Stimulated activated CD4-positive, alpha-beta T cell treated with anti-CD3 and anti-CD28 coated beads, Interleukin-12 subunit alpha, Interleukin-12 subunit beta, amount 100 ng/mL, for 4 hours (primary cell): ENCODE results near the gene HSD17B11.
"Not testable (repeated sequence)": the region's sequence is repeated elsewhere in the genome, so short reads cannot be mapped to it uniquely, and the experiment has no call there.

ENCODE experiments used
- DNase-seq: peaks from one replicate; pipeline ENCODE4 v3.0.0-alpha.2; 2020

HSD17B11 gene

DNA sequence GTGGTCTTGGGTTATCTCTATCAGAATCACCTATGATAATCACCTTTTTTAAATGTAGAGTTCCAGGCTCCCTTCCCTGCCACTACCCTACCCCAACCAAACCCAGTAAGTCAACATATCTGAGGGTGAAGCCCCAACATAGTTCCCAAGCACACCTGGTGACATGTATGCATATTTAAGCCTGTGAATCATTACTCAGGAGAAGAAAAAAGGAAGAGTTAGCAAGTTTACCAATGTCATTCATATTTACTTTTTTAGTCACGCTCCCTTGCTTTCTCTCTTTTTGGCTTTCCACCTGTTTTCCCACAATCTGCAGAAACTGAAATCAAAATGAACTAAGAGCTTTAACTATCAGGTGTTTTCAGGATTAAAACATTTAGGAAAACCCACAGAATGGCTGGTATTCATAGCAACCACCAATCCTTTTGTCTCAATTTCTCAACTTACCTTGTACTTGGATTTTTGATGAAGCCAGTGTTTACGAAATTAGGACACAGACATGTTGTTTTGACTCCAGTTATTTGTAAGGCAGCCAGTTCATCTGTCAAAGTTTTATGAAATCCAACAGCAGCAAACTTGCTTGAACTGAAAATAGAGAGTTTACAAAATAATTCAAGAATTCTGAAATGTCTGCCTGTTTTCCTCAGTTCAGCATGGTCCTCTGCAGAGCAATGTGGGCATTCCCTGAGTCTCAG is 34.0 kb downstream of the HSD17B11 start:
- DNase-seq = no peak

DNA sequence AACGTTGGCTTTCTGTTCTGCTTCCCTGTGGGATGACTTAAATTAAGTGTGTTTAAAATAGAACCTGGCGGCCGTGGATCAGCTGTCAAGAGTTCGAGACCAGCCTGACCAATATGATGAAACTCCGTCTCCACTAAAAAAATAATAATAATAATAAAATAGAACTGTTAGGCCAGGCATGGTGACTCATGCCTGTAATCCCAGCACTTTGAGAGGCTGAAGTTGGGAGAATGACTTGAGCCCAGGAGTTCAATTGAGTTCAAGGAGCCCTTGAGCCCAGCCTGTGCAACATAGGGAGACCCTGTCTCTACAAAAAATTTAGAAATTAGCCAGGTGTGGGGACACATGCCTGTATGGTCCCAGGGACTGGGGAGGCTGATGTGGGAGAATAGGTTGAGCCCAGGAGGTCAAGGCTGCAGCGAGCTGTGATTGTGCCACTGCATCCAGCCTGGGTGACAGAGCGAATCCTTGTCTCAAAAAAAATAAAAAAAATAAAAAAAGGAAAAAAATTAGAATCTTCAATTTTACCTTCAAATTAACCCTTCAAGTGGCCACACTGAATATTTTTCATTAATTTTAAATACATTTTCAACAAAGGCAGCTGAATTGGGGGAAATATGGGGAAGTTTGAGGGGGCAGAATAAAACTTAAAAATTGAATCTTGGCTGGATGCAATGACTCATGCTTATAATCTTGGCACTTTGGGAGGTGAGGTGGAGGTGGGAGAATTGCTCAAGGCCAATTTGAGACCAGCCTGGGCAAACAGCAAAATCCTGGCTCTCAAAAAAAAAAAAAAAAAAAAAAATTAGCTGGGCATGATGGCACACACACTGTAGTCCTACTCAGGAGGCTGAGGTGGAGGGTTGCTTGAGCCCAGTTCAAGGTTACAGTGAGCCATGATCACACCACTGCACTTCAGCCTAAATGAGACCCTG is 36.6 kb downstream of the HSD17B11 start:
- DNase-seq = no peak

DNA sequence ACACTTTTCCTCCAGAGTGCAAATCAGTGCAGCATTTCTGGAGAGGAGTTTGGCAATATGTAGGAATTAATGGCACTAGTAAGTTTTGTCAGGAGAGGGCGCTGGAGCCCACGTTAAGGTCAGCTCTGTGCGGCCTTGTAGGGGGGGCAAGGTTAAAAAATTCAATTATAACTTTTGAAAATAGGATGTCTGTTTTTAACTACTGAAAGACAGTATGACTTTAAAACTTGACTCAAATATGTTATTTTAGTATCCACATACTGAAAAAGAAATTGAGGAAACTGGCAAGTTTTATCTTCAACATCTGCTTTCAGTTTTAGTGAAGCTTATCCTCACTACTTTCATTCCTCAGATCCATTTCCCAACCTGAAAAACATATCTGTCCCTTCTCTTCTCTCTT is 37.4 kb downstream of the HSD17B11 start:
- peak; percentile 3 for DNase-seq

DNA sequence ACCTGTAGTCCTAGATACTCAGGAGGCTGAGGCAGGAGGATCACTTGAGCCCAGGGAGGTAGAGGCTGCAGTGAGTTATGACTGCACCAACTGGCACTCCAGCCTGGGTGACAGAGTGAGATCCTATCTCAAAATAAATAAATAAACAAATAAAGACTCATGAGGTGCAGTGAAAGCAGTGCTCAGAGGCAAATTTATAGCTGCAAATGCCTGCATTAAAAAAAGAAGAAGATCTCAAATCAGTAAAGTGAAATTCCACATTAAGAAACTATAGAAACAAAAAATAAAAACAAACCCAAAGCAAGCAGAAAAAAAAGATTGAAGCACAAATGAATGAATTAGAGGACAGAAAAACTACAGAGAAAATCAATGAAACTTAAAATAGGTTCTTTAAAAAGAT is 45.8 kb downstream of the HSD17B11 start:
- no peak for DNase-seq

DNA sequence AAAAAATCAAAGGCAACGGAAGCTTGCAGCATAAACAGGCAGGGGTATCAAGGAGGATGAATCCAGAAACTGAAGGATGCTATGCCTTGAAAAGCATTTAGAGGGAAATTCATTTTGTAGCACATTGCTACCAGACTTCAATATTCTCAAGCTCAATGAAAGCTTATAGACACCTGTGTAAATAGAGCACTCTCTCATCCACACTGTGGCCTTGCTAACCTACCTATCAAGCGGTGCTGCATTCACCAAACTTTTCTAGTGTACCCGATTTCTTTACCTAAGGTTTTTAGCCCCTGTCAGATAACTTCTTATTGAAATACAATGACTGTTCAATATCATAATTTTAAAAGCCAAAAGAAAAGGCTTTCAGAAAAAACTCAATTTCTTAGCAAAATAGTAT is 48.1 kb downstream of the HSD17B11 start:
- DNase-seq = no peak

DNA sequence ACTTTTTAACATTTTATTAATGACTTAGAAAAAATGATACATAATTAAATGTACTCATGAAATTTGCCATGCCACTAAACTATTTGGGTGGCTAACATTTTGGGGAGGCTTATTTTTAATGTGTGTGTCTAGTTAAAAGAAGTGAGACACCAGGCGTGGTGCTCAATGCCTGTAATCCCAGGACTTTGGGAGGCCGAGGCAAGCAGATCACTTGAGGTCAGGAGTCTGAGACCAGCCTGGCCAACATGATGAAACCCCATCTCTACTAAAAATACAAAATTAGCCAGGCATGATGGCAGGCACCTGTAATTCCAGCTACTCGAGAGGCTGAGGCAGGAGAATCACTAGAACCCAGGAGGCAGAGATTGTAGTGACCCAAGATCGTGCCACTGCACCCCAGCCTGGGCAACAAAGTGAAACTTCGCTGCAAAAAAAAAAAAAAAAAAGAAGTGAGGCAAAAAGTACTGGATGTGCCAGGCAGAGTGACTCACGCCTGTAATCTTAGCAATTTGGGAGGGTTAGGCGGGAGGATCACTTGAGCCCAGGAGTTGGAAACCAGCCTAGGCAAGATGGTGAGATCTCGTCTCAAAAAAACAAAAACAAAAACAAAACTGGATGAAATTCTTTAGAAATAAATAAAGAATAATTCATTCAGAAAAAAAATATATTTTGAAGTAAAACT is 48.9 kb downstream of the HSD17B11 start:
- not testable (repeated sequence) for DNase-seq

DNA sequence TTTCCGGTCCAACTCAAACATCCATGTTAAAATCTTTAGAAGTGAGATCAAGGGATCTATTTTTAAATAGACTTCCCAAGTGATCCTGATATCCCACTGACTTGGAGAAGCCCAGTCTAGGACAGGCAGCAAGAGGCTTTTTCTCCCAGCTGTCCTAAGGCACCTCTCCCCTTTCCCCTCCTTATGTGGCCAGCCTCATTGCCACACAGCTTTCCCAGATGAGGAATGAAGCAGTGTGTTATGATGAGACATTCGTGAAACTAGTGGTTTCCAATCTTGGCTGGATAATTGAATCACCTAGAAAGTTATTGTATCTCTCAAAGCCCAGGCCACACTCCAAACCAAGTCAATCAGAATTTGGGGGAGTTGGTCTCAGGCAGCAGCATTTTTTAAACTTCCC is 51.5 kb downstream of the HSD17B11 start:
- no peak for DNase-seq

DNA sequence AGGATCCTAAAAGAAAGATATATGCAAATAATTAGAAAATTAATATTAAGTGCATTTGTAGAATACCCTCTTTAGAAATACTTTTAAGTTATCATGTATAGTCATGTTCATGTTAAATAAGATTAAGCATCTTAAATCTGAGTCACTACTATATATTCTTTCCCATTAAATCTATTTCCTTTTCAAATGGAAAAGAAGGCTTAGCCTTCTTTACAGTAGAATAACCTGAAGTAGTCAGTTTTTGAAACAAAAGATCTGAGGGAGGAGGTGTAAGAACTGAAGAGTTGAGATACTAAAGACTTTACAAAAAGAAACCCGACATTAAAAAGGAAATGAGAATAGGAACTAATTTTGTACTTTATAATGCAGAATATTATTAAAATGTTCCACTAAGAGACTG is 53.6 kb downstream of the HSD17B11 start:
- DNase-seq = no peak

DNA sequence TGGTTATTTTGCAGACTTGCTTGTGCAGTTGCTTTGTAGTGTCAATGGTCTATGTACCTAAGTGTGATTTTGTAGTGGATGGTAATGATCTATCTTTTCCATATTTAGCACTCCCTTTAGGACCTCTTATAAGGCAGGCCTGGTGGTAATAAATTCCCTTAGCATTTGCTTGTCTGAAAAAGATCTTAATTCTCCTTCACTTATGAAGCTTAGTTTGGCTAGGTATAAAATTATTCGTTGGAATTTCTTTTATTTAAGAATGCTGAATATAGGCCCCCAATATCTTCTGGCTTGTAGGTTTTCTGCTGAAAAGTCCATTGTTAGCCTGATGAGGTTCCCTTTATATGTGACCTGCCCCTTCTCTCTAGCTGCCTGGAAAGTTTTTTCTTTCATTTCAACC is 57.7 kb downstream of the HSD17B11 start:
- DNase-seq = no peak

DNA sequence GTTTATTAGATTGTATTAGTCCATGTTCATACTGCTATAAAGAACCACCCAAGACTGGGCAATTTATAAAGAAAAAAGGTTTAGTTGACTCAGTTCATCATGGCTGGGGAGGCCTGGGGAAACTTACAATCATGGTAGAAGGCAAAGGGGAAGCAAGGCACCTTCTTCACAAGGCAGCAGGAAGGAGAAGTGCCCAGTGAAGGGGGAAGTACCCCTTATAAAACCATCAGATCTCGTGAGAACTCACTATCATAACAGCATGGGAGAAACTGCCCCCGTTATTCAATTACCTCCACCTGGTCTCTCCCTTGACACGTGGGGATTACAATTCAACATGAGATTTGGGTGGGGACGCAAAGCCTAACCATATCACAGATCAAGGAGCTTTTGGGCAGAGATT is 60.2 kb downstream of the HSD17B11 start:
- DNase-seq = no peak

DNA sequence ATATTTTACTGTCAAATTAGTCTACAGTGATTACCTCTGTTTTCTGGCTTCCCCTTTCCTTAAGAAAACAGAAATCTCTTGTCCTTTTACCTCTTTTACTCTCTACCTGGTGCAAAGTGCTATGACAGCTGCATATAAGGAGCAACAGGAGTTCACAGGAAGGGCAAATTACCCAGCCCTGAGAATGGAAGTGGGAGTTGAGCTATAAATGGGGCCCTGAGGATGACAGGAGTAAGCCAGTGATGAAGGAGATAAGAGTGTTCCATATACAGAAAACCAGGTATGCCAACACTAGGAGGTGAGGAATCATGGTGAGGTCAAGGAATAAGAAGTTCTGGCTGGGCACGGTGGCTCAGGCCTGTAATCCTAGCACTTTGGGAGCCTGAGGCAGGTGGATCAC is 63.9 kb downstream of the HSD17B11 start:
- no peak for DNase-seq

DNA sequence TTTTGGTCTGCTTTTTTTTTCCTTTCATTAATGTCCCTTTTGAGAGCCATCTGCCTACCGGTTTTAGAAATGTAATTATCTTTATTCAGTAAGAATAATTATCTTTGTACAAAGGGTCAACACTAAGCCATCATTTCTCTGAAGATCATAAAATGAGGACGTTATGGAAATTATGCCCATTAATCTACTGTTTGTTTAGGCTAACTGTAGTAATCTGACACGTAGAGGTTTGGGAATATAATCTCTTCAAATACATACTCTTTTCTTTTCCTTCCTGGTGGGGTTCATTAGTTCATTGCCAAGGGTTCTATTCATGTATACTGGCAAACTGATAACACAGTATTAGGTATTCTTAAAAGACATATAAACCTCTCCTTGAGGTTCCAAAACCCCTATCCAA is 64.5 kb downstream of the HSD17B11 start:
- DNase-seq = no peak

DNA sequence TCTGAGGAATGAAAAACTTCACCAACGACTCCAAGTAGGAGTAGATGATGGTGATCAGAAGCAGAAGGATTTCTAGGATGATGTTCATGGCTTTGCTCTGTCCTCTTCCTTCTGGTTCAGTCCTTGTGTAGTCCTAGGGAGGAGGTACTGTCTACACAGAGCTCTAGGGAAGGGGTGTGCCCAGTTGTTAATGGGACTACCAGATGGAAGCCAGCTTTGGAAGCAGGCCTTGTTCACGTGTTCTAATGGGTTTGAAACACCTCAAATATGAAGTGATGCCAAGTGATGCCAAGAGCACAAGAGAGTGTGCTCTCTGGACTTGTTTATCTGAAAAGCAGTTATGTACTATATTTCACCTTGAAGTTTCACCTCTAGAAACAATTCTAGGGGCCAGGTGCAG is 68.2 kb downstream of the HSD17B11 start, which contains the start of gene HSD17B13:
HSD17B13 (minus strand) TSS at position 129 of the 400 bp plus-strand sequence; CDS start at position 88, 41 bp downstream.
- DNase-seq = no peak

DNA sequence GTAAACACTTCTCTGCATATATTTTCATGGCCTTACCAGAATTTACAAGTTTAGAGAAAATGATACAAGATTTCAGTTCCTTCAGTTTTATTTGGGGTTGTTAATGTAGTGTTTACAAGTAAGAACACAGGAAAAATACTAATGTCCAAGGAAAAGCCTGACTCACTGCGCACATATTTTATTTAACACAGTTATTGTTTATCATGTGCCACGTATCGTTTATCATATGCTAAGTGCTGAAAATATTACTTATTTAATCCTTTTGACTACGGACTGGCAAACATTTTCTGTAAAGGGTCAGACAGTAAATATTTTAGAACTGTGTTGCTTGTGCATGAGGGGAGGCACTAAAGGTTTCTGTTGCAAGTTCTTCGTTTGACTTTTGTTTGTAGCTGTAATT is 69.1 kb downstream of the HSD17B11 start:
- DNase-seq = no peak

DNA sequence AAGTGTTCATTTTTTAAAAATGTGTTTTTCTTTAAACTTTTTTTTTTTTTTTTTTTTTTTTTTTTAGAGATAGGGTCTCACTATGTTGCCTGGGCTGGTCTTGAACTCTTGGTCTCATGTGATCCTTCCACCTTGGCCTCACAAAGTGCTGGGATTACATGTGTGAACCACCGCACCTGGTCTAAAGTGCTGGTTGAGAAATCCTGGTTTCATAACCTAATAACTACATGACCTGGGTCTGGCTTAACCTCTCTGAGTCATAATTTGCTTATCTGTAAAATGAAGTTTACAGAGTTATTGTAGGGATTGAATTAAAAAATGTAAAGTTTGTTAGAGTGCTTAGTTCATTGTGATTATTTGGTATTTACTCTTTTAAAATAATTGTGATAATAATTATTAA is 73.5 kb downstream of the HSD17B11 start:
- no peak for DNase-seq

DNA sequence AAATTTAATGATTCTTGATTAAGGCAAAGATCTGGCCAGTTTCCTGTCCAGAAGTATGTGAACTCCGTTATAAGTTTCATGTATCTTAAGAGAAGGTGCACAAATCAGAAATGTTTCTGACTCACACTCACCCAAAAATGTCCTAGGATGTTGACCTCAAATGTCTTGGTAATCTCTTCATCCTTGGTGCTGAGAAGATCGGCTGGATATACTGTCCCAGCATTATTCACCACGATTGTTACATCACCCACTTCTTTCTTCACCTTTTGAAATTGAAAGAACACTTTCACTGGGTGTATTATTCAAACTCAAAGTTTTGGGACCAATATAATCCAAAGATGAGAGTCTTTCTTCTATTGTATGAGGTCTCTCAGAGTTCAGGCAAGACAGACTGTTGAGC is 74.0 kb downstream of the HSD17B11 start:
- DNase-seq = no peak

DNA sequence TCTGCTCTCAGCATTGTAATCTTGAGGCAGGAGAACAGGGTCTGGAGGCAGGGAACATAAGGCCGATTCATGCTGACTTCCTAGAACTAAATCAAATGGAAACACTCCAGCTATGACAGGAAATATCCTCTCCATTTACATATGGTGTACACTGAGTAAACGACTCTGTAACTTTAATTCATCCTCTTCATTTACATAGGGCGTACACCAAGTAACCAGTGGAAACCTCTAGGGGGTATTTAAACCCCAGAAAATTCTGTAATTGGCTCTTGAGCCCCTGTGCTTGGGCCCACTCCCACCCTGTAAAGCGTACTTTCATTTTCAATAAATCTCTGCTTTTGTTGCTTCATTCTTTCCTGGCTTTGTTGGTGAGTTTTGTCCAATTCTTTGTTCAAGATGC is 76.0 kb downstream of the HSD17B11 start:
- DNase-seq = not testable (repeated sequence)

DNA sequence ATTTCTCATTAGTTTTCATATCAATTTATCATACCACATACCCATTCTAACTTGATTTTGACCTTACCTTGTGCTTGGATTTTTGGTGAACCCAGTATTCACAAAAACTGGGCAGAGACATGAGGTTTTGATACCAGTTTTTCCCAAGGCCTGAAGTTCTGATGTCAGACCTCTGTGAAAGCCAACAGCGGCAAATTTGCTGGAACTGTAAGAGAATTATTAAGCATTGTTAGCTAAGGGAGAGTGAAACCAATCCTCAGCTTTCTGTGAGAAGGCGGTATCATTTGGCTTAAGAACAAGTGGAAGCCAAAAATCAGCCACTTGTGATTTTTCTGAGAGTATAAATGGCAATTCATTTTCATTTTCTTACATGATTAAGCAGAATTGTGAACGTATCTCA is 77.2 kb downstream of the HSD17B11 start:
- no peak for DNase-seq

DNA sequence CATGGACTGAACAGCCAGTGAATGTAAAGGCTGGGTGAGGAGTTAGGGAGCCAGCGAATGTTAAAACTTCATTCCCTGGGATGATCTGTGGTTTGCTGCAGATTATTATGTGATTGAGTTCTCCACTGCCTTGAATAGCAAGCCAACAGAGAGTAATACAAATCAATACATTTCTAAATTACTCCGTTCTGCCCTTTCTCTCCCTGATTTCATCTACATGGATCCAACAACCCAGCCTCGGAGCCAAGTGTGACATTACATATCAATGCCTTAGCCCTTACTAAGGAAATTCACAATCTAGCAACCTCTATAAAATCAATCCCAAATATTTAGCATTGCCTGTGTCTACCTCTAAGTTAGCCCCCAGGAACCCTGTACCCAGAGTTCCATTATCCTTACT is 79.3 kb downstream of the HSD17B11 start:
- DNase-seq = no peak

DNA sequence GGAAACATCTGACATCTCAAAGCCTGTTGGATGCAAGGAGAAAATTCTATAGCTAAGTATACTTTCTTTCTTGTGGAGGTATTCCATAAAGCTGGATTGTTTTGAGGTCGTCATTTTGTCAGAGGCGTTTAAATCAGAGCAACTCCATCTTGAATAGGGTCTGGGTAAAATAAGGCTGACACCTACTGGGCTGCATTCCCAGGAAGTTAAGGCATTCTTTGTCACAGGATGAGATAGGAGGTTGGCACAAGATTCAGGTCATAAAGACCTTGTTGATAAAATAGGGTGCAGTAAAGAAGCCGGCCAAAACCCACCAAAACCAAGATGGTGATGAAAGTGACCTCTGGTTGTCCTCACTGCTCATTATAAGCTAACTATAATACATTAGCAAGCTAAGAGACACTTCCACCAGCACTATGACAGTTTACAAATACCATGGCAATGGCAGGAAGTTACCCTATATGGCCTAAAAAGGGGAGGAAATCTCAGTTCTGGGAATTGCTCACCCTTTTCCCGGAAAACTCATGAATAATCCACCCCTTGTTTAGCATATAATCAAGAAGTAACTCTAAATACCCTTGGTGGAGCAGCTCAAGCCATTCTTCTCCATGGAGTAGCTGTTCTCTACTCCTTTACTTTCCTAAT is 80.2 kb downstream of the HSD17B11 start:
- no peak for DNase-seq

DNA sequence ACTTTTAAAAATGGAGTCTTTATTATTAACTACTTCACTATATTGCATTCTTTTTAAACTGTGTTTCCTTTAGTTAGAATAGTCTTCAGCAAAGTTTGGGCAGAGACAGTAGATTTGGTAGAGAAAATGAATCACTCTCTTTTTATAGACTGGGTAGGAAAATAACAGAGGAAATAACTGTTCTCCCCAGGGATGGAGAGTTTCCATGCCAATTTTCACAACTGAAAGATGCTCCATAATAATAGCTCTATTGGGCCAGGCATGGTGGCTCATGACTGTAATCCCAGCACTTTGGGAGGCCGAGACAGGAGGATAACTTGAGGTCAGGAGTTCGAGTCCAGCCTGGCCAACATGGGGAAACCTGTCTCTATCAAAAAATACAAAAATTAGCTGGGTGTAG is 81.4 kb downstream of the HSD17B11 start:
- no peak for DNase-seq

DNA sequence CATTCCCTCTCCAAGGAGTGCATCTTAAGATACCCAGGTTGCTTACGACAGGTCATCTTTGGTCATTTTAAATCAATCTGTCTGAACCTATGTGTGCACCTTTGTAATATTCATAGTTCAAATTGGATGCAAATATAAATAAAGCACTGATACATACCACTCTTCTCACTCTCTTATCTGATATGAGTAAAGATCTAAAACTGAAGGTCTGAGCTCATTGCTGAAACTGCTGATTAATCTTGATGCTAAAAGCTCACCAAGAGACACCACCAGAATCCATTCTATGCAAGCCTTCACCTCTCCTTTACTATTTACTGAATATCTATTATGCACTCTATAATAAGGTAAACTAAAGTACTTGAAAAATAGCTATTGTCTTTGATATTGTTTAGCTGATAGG is 84.9 kb downstream of the HSD17B11 start:
- no peak for DNase-seq

DNA sequence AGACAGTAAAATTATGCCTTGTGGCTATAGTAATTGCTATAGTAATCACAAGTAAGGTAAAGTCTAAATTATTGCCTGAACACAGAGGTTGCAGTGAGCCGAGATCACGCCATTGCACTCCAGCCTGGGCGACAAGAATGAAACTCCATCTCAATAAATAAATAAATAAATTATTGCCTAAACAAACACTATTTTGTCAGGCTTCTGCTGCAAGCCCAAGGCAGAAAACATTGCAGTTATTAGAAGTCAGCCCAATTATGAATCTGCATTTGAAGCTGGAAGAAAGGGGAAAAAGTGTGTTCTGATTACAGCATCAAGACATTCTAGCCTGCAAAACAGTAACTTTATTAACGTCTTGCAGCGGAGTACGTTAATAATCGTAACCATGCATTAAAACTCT is 85.4 kb downstream of the HSD17B11 start:
- no peak for DNase-seq
